OCI-LY7 (cell line): ENCODE data around the gene CCNK. TPM values are rescaled to one million over a fixed set of nuclear protein-coding genes. Genes with fewer than 3 reads are reported as not detected.

Experiments used
- BruUV-seq: library from RNA; stranded (reverse); fragments of 400-500 nt; replicated peaks from 2 replicates; lab custom pipeline; 2021; lab: Mats Ljungman, UMichigan
- CTCF ChIA-PET: fragments of 300-600 bp; sonication (Branson Sonifier 250); formaldehyde crosslinking; loops from one replicate; lab custom pipeline; 2022; ENCODE audit warnings: antibody characterized with exemption; ENCODE audit not compliant: unreplicated experiment; lab: Charles Lee
- POLR2A ChIA-PET: fragments of 300-600 bp; sonication (Branson Sonifier 250); formaldehyde crosslinking; loops from one replicate; lab custom pipeline; 2022; ENCODE audit warnings: antibody characterized with exemption; lab: Charles Lee
- DNase-seq: peaks from one replicate; pipeline ENCODE4 v3.0.0-alpha.2; 2015; ENCODE audit warnings: low spot score
- H2AFZ ChIP-seq: fragments of 200-600 bp; sonication (generic), shearing (Covaris generic); 2 replicates; pipeline ENCODE4 v1.6.1; 2014; ENCODE audit warnings: mild to moderate bottlenecking, antibody characterized with exemption, low read length, moderate library complexity
- H3K27ac ChIP-seq: fragments of 200-600 bp; sonication (generic); 2 replicates; pipeline ENCODE4 v1.5.1; 2014; ENCODE audit warnings: mixed run types, low read depth, mild to moderate bottlenecking, moderate library complexity, low read length, inconsistent platforms; ENCODE audit not compliant: poor library complexity, severe bottlenecking
- H3K36me3 ChIP-seq: fragments of 200-600 bp; sonication (generic); 2 replicates; pipeline ENCODE4 v1.6.1; 2014; ENCODE audit warnings: mild to moderate bottlenecking, antibody characterized with exemption, low read length, moderate library complexity, mixed read lengths; ENCODE audit not compliant: insufficient read depth
- H3K4me1 ChIP-seq: fragments of 200-600 bp; sonication (generic); 2 replicates; pipeline ENCODE4 v1.5.1; 2014; ENCODE audit warnings: mild to moderate bottlenecking, low read length; ENCODE audit not compliant: insufficient read depth, poor library complexity, severe bottlenecking
- H3K4me2 ChIP-seq: fragments of 200-600 bp; sonication (generic); 2 replicates; pipeline ENCODE4 v1.6.1; 2014; ENCODE audit warnings: mild to moderate bottlenecking, low read length
- H3K4me3 ChIP-seq: fragments of 200-600 bp; sonication (generic); 2 replicates; pipeline ENCODE4 v1.5.1; 2014; ENCODE audit warnings: mild to moderate bottlenecking, low read depth, low read length; ENCODE audit not compliant: poor library complexity, severe bottlenecking
- H3K79me2 ChIP-seq: fragments of 200-600 bp; sonication (generic); 2 replicates; pipeline ENCODE4 v1.6.1; 2016; ENCODE audit warnings: low read depth, mild to moderate bottlenecking, low read length, moderate library complexity, mixed read lengths; ENCODE audit not compliant: insufficient read depth
- H3K9me2 ChIP-seq: fragments of 200-600 bp; sonication (generic); 2 replicates; pipeline ENCODE4 v1.6.1; 2016; ENCODE audit warnings: mild to moderate bottlenecking, low read length, mixed read lengths; ENCODE audit not compliant: insufficient read depth
- H3K9me3 ChIP-seq: fragments of 200-600 bp; sonication (generic); 2 replicates; pipeline ENCODE4 v1.6.1; 2014; ENCODE audit warnings: mild to moderate bottlenecking, mixed run types, low read length, mixed read lengths
- H4K20me1 ChIP-seq: fragments of 200-600 bp; sonication (generic); 2 replicates; pipeline ENCODE4 v1.6.1; 2014; ENCODE audit warnings: mild to moderate bottlenecking, antibody characterized with exemption, low read length, moderate library complexity, mixed read lengths; ENCODE audit not compliant: insufficient read depth
- EZH2phosphoT487 ChIP-seq: fragments of 200-600 bp; sonication (generic); IDR thresholded peaks from 2 replicates; pipeline ENCODE4 v1.6.1; 2018; ENCODE audit warnings: low read depth, borderline replicate concordance, mild to moderate bottlenecking, mixed run types, antibody characterized with exemption, low read length, moderate library complexity, mixed read lengths
- intact Hi-C: fragments of 100-400 bp; cut with micrococcal nuclease; formaldehyde crosslinking; loops from one replicate; pipeline ENCODE4 v1.10.0; 2022; ENCODE audit not compliant: unreplicated experiment
- total RNA-seq, 2 experiments: library from RNA; depleted of rRNA in 1 of 2; stranded (reverse); fragments of >200 nt in 1 of 2; shearing (Covaris generic) in 1 of 2; gene quantifications; 2 replicates each; pipeline ENCODE4 v1.2.3, GENCODE V29; 2014 to 2022
- TF ChIP-seq, protein P1 (sequence below): fragments of 200-600 bp; sonication (generic); conservative IDR thresholded peaks from 2 replicates; pipeline ENCODE4 v1.5.1; 2014; ENCODE audit warnings: mild to moderate bottlenecking, antibody characterized with exemption, low read length, moderate library complexity, mixed read lengths

The CCNK gene
- total RNA-seq, 2 experiments from 2014 or later, result 25.1 to 69.0 TPM

DNA sequence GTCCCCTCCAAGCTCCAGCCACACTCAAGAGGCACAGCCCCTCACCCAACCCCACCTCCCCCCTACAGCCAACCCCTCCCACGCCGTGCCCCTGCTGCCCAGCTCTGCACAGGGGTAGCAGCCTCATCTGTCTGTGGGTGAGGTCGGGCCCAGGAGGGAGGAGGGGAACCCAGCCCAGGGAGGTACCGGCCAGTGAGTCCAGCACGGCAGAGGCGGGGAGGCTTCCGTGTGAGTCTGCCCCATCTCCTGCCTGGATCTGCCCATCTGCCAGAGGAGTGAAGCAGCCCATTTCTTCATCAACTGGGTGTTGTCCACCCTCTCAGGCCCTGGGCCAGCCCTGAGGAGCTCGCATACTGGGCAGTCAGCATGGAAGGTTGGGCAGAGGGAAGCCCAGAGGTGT lies 54.2 kb downstream of the CCNK start:
- no peak for TF ChIP-seq EZH2phosphoT487
- TF ChIP-seq, protein P1, sequence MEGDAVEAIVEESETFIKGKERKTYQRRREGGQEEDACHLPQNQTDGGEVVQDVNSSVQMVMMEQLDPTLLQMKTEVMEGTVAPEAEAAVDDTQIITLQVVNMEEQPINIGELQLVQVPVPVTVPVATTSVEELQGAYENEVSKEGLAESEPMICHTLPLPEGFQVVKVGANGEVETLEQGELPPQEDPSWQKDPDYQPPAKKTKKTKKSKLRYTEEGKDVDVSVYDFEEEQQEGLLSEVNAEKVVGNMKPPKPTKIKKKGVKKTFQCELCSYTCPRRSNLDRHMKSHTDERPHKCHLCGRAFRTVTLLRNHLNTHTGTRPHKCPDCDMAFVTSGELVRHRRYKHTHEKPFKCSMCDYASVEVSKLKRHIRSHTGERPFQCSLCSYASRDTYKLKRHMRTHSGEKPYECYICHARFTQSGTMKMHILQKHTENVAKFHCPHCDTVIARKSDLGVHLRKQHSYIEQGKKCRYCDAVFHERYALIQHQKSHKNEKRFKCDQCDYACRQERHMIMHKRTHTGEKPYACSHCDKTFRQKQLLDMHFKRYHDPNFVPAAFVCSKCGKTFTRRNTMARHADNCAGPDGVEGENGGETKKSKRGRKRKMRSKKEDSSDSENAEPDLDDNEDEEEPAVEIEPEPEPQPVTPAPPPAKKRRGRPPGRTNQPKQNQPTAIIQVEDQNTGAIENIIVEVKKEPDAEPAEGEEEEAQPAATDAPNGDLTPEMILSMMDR, result no peak
- intact Hi-C loops, result no loop called here
- Histone ChIP-seq H3K36me3 (no peaks in the 10 kb centered on the region), H3K9me2 (no peaks in the 10 kb centered on the region), H2AFZ (no peak overlapping the region), H3K4me2 (no peak overlapping the region), H3K27ac (no peak overlapping the region), H3K4me3 (no peak overlapping the region), H3K79me2 (no peaks in the 10 kb centered on the region), H3K4me1 (no peaks in the 10 kb centered on the region), H4K20me1 (no peaks in the 10 kb centered on the region), H3K9me3 (no peaks in the 10 kb centered on the region)
- BruUV-seq, result no TSS peak
- CTCF ChIA-PET, result no interaction called here
- DNase-seq, result no peak
- POLR2A ChIA-PET, result no interaction called here

DNA sequence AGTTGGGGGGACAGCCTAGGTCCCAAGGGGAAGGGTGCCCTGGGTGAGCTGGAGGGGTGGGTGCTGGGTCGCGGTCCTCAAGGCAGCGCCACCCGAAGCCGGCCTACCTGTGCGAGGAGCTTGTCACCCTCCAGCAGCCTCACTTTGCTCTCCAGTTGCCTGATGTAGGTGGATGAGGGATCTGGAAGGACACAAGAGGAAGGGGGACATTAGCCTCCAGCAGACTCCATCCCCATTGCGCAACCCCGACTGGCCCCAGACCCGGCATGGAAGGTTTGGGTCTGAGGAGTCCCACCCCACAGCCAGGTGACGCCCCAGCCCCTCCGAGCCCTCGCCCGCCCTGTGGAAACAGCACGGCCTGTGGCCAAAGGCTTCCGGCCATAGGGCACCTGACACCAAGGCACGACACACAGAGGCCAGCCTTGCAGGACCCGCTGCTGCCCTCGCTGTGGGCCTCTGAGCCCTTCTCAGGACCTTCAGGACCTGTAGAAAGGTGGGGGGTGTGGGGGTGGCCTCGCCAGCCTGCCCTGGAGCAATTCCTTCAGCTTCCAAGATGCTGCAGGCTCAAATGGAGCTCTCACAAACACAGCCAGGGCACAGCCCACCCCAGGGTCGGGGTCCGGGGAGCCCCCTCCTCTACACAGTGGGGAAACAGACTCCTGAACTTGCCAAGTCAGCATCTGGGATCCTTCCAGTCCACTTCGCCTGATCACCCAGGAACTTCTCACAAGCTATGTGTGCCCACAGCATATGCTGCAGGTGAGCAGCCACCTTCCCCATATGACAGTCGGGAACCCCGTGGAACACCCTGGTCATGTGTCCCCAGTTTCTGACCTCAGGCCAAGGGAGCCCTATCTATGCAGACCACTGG lies 54.9 kb downstream of the CCNK start:
- intact Hi-C loops, result no loop called here
- Histone ChIP-seq H2AFZ (no peak overlapping the region), H4K20me1 (no peaks in the 10 kb centered on the region), H3K9me2 (no peaks in the 10 kb centered on the region), H3K4me2 (no peak overlapping the region), H3K36me3 (no peaks in the 10 kb centered on the region), H3K4me1 (no peaks in the 10 kb centered on the region), H3K9me3 (no peaks in the 10 kb centered on the region), H3K79me2 (no peaks in the 10 kb centered on the region), H3K27ac (no peak overlapping the region), H3K4me3 (no peak overlapping the region)
- POLR2A ChIA-PET, result no interaction called here
- no peak for TF ChIP-seq EZH2phosphoT487
- TF ChIP-seq, protein P1, result no peak
- no TSS peak for BruUV-seq
- no peak for DNase-seq
- CTCF ChIA-PET, result no interaction called here

DNA sequence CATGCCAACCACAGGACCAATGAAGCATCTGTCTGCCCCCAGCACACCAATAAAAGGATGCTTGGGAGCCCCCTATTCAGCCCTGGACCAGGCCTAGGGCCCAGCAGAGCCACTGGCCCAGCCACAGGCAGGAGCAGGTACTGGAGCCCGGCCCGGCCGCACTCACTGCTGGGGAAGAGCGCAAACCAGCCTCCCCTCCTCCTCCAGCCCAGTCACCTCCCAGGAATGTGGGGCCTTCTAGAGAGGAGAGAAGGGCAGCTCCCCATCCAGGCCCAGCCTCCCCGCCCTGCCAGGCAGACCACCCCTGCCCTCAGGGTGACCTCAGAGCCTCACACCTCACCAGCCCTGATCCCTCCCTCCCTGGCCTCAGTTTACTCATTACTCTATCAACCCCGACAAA lies 56.2 kb downstream of the CCNK start:
- ChIA-PET POLR2A (no interaction called here), CTCF (no interaction called here)
- H3K4me2 ChIP-seq, result no peak overlapping the region
- no peaks in the 10 kb centered on the region for H3K79me2 ChIP-seq
- H4K20me1 ChIP-seq, result no peaks in the 10 kb centered on the region; the same call in 1 of the 2 replicates
- BruUV-seq, result no TSS peak
- DNase-seq, result no peak
- intact Hi-C loops, result no loop called here
- H3K4me1 ChIP-seq, result no peaks in the 10 kb centered on the region
- H2AFZ ChIP-seq, result no peak overlapping the region
- TF ChIP-seq EZH2phosphoT487, result no peak
- TF ChIP-seq, protein P1, result no peak
- no peaks in the 10 kb centered on the region for H3K9me3 ChIP-seq
- no peaks in the 10 kb centered on the region for H3K36me3 ChIP-seq
- H3K27ac ChIP-seq, result no peak overlapping the region
- no peak overlapping the region for H3K4me3 ChIP-seq
- no peaks in the 10 kb centered on the region for H3K9me2 ChIP-seq
